Keratinocyte (primary cell): Measurements from ENCODE around the gene ODAD4.

Experiments used
- EZH2 ChIP-seq: IDR thresholded peaks from one replicate; pipeline ENCODE4 v1.6.1; 2012; ENCODE audit warnings: inconsistent platforms, mild to moderate bottlenecking, low read length, moderate library complexity
- TF ChIP-seq, protein P1 (sequence below), 3 experiments: IDR thresholded peaks in 1 of 3; conservative IDR thresholded peaks in 1 of 3; optimal IDR thresholded peaks in 1 of 3; 2 replicates in 2 of 3; 3 replicates in 1 of 3; pipeline versions ENCODE3 to v1.5.1; 2011; ENCODE audit warnings: low read length in 3 of 3, mild to moderate bottlenecking in 3 of 3, moderate library complexity in 2 of 3, control low read depth in 1 of 3, inconsistent platforms in 1 of 3; ENCODE audit not compliant: insufficient read depth in 2 of 3; ENCODE audit errors: extremely low read depth in 1 of 3

DNA sequence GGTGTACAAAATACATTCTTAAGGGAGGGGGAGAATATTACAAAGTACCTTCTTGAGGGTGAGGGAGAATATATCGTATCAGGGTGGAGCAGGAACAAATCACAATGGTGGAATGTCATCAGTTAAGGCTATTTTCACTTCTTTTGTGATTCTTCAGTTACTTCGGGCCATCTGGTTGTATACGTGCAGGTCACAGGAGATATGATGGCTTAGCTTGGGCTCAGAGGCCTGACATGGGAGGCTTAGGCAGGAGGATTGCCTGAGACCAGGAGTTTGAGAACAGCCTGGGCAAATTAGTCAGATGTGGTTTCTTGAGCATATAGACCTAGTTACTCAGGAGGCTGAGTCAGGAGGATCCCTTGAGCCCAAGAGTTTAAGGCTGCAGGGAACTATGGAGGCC is 13.1 kb downstream of the ODAD4 start:
- TF ChIP-seq, protein P1, sequence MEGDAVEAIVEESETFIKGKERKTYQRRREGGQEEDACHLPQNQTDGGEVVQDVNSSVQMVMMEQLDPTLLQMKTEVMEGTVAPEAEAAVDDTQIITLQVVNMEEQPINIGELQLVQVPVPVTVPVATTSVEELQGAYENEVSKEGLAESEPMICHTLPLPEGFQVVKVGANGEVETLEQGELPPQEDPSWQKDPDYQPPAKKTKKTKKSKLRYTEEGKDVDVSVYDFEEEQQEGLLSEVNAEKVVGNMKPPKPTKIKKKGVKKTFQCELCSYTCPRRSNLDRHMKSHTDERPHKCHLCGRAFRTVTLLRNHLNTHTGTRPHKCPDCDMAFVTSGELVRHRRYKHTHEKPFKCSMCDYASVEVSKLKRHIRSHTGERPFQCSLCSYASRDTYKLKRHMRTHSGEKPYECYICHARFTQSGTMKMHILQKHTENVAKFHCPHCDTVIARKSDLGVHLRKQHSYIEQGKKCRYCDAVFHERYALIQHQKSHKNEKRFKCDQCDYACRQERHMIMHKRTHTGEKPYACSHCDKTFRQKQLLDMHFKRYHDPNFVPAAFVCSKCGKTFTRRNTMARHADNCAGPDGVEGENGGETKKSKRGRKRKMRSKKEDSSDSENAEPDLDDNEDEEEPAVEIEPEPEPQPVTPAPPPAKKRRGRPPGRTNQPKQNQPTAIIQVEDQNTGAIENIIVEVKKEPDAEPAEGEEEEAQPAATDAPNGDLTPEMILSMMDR (optimal IDR thresholded peaks at IDR 0.05 in 1 of 3, IDR thresholded peaks at IDR 0.05 in 1 of 3, conservative IDR thresholded peaks at IDR 0.05 in 1 of 3; ENCODE audit: extremely low read depth in 1 of 3, insufficient read depth in 2 of 3, low read length in 3 of 3): no peak
- TF ChIP-seq EZH2: no peak
